ENCODE measurements around the gene SLC16A6. TPM values are rescaled to one million over a fixed set of nuclear protein-coding genes. Genes with fewer than 3 reads are reported as not detected.
"Not testable (repeated sequence)": the region's sequence is repeated elsewhere in the genome, so short reads cannot be mapped to it uniquely, and the experiment has no call there.

SLC16A6 gene
- total RNA-seq, 1 donor from 2014 or later, result 1.1 TPM

DNA sequence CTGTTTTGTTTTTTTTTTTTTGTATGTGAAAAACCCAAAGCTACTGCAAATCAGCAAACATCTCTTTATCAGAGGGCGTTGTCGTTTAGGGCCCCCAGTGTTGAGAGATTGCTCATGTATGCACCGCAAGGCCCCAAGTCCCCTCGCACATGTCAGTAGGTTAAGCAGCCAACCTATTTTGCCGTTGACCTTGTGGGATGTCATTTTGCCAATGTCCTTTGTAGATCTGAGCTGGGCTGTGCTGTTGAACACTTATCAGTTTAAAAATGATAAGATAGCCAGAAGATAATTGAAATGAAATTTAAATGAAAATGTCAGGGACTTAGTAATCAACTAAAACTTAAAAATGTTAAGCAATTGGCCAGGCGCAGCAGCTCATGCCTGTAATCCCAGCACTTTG lies 26.5 kb upstream of the SLC16A6 start:
- no peak for ATAC-seq
- DNase-seq (ENCODE audit: low spot score), result no peak
- intact Hi-C loops (cut with DNase I), result no loop called here

- DNase-seq (ENCODE audit: low spot score) (no peak), ATAC-seq (no peak)
- intact Hi-C loops (cut with DNase I), result no loop called here
Observed at GRCh38 chr17:68315930-68316329, 25.0 kb upstream of the SLC16A6 start.

GRCh38 chr17:68314916-68315535 lies 24.1 kb upstream of the SLC16A6 start:
- DNase-seq (ENCODE audit: low spot score), result no peak
- intact Hi-C loops (cut with DNase I), result no loop called here
- ATAC-seq, result no peak

DNA sequence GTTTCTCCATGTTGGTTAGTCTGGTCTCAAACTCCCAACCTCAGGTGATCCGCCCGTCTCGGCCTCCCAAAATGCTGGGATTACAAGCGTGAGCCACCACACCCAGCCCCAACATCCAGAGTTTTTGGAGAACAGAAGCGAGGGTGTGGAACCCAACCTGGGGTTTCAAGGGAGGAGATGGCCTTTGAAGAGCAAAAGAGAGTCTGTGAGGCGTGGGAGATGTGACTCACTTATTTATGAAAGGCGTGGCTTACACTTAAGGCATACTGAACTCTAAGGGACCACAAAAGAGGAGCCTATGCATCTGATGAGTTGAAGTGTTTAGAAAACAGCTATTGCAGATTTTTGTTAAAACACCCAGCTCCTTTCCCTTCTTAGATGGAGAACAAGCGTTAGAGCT lies 19.2 kb upstream of the SLC16A6 start:
- intact Hi-C loops (cut with DNase I), result no loop called here
- DNase-seq (ENCODE audit: low spot score), result no peak
- no peak for ATAC-seq

- DNase-seq (ENCODE audit: low spot score); intact Hi-C loops (cut with DNase I); ATAC-seq: not testable (repeated sequence)
Observed at GRCh38 chr17:68309066-68309670, 18.2 kb upstream of the SLC16A6 start.

- ATAC-seq; DNase-seq (ENCODE audit: low spot score); intact Hi-C loops (cut with DNase I): not testable (repeated sequence)
Observed at GRCh38 chr17:68308486-68308885, 17.6 kb upstream of the SLC16A6 start.

GRCh38 chr17:68307443-68307842 lies 16.5 kb upstream of the SLC16A6 start:
- no peak for DNase-seq (ENCODE audit: low spot score)
- intact Hi-C loops (cut with DNase I), result no loop called here
- no peak for ATAC-seq

DNA sequence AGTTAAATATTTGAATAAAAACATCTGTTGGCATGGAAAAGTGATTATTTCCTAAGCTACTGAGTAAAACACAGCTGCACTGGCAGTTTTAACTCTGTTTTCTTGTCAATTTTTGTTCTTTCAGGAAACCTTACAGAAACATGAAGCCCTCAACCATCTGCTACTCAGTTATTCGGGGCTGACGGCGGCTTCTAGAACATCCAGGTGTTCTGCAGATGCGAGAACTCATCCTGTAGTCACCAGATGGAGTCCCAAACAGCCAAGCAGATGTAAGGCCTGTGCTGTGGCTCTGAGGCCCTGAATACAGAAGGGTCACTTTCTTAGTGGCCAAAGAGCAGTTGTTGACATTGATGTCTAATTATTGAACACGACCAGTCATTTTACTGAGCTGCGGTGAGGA lies 15.9 kb upstream of the SLC16A6 start:
- intact Hi-C loops (cut with DNase I), result no loop called here
- no peak for ATAC-seq
- no peak for DNase-seq (ENCODE audit: low spot score)

- DNase-seq (ENCODE audit: low spot score) (no peak), ATAC-seq (no peak)
- intact Hi-C loops (cut with DNase I), result no loop called here
Observed at GRCh38 chr17:68305142-68305541, 14.2 kb upstream of the SLC16A6 start.

DNA sequence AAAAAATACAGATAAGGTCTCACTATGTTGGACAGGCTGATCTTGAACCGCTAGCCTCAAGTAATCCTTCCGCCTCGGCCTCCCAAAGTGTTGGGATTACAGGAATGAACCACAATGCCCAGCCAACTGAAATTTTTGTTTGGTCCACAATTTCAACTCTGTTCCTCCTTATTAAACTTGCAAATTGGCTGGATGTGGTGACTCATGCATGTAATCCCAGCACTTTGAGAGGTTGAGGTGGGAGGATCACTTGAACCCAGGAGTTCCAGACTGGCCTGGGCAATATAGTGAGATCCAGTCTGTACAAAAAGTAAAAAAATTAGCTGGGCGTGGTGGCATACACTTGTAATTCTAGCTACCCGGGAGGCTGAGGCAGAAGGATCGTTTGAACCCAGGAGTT lies 13.8 kb upstream of the SLC16A6 start:
- DNase-seq (ENCODE audit: low spot score) (no peak), ATAC-seq (no peak)
- intact Hi-C loops (cut with DNase I), result no loop called here

- intact Hi-C loops (cut with DNase I), result no loop called here
Observed at GRCh38 chr17:68302666-68303065, 11.7 kb upstream of the SLC16A6 start.

DNA sequence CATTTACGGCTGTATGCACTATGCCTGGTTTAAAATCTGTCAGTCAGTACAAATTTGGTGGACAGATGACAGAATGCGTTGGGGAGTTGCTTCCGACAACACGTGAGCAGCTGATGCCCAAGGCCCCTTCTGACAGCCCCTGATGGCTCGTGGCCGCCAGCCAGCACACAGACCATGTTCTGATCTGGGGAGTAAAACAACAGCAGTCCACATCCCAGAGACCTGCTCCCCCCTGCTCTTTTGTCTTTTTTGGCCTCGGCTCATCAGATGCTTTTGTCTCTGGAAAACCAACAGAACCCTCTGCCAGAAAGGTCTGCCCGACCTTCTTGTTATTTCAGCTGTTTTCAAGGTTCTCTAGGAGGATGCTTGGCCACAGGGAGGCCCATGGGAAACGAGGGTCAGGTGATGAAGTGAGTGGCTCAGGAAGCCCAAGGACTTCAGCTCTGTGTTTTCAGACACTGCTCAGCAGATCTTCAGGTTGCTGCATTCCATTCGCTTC lies 11.2 kb upstream of the SLC16A6 start:
- intact Hi-C loops (cut with DNase I), result no loop called here
- DNase-seq (ENCODE audit: low spot score) (peak; percentile 63), ATAC-seq (peak; percentile 94)

More at GRCh38 chr17:68302666-68303065, 11.7 kb upstream of the SLC16A6 start:
- ATAC-seq, result peak; percentile 71
- no peak for DNase-seq (ENCODE audit: low spot score)

DNA sequence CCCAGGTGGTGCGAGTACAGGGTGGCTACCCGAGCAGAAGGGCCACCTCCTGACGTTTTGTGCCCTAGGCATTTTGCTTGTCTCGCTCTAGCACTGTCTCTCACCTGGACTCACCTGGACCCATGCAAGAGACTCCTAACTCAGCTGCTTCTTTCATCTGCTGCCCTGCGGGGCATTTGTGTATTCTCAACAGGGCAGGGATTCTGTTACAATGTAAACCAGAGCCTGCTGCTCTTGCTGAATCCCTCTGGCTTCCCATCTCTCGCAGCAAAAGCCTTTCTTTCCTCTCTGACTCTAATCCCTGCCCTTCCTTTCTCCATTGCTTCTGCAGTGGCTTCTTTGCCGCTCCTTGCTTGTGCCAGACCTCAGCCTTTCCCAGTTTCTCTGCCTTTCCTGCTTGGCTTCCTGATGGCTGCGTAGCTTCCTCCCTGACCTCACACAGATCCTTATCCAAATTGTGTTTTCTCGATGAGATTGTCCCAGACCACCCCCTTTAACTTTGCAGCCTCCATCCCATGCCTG lies 10.6 kb upstream of the SLC16A6 start:
- DNase-seq (ENCODE audit: low spot score), result no peak
- intact Hi-C loops (cut with DNase I), result no loop called here
- ATAC-seq, result peak; percentile 48

DNA sequence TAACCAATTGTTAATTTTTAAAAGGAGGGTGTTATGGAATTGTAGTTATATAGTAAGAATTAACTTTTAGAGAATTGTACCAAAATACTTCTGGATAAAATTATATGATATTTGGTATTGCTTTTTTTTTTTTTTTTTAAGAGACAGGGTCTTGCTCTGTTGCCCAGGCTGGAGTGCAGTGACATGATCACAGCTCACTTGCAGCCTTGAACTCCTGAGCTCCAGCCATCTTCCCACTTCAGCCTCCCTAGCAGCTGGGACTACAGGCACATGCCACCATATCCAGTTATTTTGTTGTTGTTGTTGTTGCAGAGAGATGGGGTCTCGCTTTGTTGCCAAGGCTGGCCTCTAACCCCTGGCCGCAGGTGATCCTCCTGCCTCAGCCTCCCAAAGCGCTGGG lies 8.9 kb upstream of the SLC16A6 start:
- no peak for ATAC-seq
- no peak for DNase-seq (ENCODE audit: low spot score)
- intact Hi-C loops (cut with DNase I), result no loop called here

DNA sequence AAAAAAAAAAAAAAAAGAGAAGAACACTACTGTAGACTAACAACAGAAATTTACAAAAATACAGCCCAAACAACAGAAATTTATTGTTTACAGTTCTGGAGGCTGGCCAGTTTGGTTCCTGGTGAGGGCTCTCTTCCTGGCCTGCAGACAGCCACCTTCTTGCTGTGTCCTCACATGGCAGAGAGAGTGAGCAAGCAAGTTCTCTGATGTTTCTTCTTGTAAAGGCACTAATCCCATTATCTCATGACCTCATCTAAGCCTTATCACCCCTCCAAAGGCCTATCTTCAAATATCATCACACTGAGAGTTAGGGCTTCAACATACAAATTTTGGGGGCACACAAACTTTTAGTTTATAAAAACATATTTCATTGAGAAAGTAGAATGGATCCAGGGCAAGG lies 7.7 kb upstream of the SLC16A6 start:
- ATAC-seq, result no peak
- intact Hi-C loops (cut with DNase I), result no loop called here

DNA sequence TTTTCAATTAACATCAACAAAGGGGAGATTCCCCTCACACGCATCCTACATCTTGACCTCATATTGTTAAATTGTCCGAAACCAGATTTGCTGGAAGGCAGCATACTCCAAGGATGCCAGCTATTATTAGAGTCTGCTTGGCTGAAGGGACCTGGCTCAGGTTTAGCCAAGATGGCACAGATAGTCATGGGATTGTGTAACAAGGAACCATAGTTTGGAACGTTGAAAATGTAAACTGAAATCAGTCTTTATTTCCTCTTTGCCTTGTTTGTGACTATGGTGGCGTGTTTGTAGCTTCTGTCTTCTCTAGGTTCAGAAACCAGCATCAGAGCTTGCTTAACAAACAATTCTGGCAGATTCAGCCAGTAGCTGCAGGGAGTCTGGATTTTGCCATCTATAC lies 6.3 kb upstream of the SLC16A6 start:
- DNase-seq (ENCODE audit: low spot score) (no peak), ATAC-seq (no peak)
- intact Hi-C loops (cut with DNase I), result no loop called here

More for the DNA sequence above, 7.7 kb upstream of the SLC16A6 start:
- DNase-seq (ENCODE audit: low spot score), result no peak

GRCh38 chr17:68296217-68297191 lies 5.6 kb upstream of the SLC16A6 start:
- DNase-seq (ENCODE audit: low spot score) (no peak), ATAC-seq (no peak)
- intact Hi-C loops (cut with DNase I), result no loop called here

- intact Hi-C loops (cut with DNase I), result no loop called here
- no peak for ATAC-seq
- DNase-seq (ENCODE audit: low spot score), result no peak
Observed at GRCh38 chr17:68295086-68295485, 4.2 kb upstream of the SLC16A6 start.

DNA sequence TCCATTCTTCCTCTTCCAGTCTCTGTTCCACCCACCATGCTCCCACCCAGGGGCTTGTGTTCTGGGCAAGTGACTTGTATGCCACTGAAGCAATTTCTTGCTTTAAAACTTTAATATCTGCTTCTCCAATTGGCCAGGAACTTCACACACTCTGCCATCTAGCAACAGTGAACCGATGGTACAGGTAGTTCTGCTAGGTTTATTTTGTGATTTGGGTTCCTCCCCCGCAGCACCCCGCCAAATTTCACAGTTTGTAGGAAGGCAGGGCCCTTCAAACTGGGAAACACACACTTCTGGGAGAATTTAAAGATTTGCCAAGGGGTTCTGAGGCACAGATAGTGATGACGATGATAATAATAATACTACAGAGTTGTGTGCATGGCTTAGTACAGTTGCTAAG lies 3.7 kb upstream of the SLC16A6 start:
- intact Hi-C loops (cut with DNase I), result no loop called here
- ATAC-seq (no peak), DNase-seq (ENCODE audit: low spot score) (no peak)

DNA sequence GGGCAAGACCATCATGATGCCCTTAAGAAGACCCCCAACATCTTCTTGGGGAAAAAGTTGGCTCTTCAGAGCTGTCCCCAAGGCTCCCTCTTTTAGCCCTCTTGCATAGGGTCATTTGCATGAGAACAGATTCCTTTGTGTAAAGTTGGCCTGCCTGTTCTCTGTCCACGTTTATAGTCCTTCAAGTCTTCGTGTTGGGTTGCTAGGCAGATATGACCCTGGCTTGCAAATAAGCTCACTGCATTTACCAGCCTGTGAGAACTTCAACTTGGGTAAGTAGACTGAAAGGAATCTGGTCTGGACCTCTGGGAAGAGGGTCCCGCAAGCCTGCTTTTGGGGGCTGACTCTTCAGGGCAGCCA lies 3.2 kb upstream of the SLC16A6 start:
- intact Hi-C loops (cut with DNase I), result no loop called here
- ATAC-seq (no peak), DNase-seq (ENCODE audit: low spot score) (no peak)
